HG03521 (cell line): Measurements from ENCODE around the gene RAB35.

Experiments used
- ATAC-seq: cut with Tn5 transposase; IDR thresholded peaks from one replicate; pipeline ENCODE4 v1.9.1; 2021; ENCODE audit warnings: mild to moderate bottlenecking, moderate library complexity; ENCODE audit not compliant: unreplicated experiment

Gene RAB35

GRCh38 chr12:120090206-120090605, 26.3 kb downstream of the RAB35 start:
- no peak for ATAC-seq

GRCh38 chr12:120089796-120090195, 26.8 kb downstream of the RAB35 start:
- ATAC-seq = no peak

- ATAC-seq = no peak
Observed at GRCh38 chr12:120089105-120089504, 27.4 kb downstream of the RAB35 start.

- ATAC-seq = peak; percentile 97
Observed at GRCh38 chr12:120086801-120087621, 29.5 kb downstream of the RAB35 start.

- no peak for ATAC-seq
Observed at GRCh38 chr12:120085920-120086645, 30.5 kb downstream of the RAB35 start.

GRCh38 chr12:120081641-120082040, 34.9 kb downstream of the RAB35 start:
- no peak for ATAC-seq

GRCh38 chr12:120079411-120080400, 36.8 kb downstream of the RAB35 start:
- no peak for ATAC-seq

GRCh38 chr12:120078868-120079267, 37.7 kb downstream of the RAB35 start:
- no peak for ATAC-seq

GRCh38 chr12:120077260-120077659, 39.3 kb downstream of the RAB35 start:
- ATAC-seq = no peak

GRCh38 chr12:120076651-120077050, 39.9 kb downstream of the RAB35 start:
- no peak for ATAC-seq

- no peak for ATAC-seq
Observed at GRCh38 chr12:120075034-120075616, 41.4 kb downstream of the RAB35 start.

GRCh38 chr12:120072472-120073249, 43.9 kb downstream of the RAB35 start:
- ATAC-seq = no peak

- ATAC-seq = no peak
Observed at GRCh38 chr12:120071493-120072020, 45.0 kb downstream of the RAB35 start.

- ATAC-seq = no peak
Observed at GRCh38 chr12:120069278-120069677, 47.3 kb downstream of the RAB35 start.

GRCh38 chr12:120067901-120068300, 48.7 kb downstream of the RAB35 start:
- ATAC-seq = no peak

GRCh38 chr12:120067084-120067869, 49.3 kb downstream of the RAB35 start:
- no peak for ATAC-seq

- no peak for ATAC-seq
Observed at GRCh38 chr12:120066341-120066740, 50.2 kb downstream of the RAB35 start.

GRCh38 chr12:120065472-120065871, 51.1 kb downstream of the RAB35 start:
- ATAC-seq = no peak
